Measurements from ENCODE around the gene PRPF31. TPM values are rescaled to one million over a fixed set of nuclear protein-coding genes. Genes with fewer than 3 reads are reported as not detected.

PRPF31 gene
- total and polyA plus RNA-seq, 11 donors = 30.0 to 58.4 (median 41.4) TPM

DNA sequence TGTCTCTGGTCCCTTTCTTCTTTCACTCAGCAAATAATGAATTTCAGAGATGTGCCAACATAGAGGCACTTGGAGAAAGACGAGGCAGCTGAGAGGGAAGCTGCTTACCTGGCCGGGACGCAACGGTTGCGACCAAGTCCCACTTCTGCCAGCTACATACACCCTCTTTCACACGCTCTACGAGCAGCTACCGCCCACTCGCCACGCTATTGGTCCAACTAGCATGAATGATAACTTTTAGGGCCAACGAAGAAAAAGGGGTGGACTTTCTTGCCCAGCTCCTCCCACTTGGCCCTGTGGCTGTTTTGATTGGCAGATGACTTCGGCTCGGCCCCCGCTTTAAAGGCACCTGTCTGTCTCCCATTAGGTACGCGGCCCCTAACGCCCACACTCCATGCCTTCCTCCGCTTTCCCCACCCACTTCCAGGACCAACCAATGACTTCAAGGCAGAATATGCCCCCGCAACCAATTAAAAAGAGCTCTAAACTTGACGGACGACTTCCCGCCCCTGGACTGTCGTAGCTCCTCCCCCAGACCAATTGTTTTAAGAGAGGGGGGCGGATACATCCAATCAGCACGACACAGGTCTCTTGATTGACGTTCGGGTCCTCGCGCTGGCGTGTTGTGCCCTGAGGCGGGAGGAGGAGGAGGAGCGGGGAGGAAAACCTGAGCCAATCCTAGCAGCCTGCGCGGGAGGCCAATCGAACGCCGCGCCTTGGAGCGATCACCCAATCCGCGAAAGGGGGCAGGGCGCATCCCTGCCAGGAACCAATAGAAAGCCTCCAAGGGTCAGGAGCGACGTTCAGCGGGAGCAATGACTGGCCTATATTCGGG is 21.5 kb downstream of the PRPF31 start:
- H3K27ac ChIP-seq = peak overlapping the region; percentile 31 to 100 (median 95)
- ATAC-seq (peak; percentile 91 to 95 (median 94)), DNase-seq (peak; percentile 99 to 100 (median 100))
- peak overlapping the region; percentile 74 to 100 (median 96) for H3K4me3 ChIP-seq
- peaks cover 0 to 3% (median 0%) of the 10 kb centered on the region in 9 donors for H3K27me3 ChIP-seq
- no peaks in the 10 kb centered on the region for H3K9me3 ChIP-seq
- H3K36me3 ChIP-seq = peaks cover 0 to 23% (median 8%) of the 10 kb centered on the region in 9 donors
- peaks cover 5 to 48% (median 36%) of the 10 kb centered on the region in 12 donors for H3K4me1 ChIP-seq
- intact Hi-C loops (cut with DNase I) = loop anchor here in 1 of 10 donors (1.0 to 2.0 kb wide), 4 partner anchors 22 to 53 kb away; partner anchors contain the start of genes LENG1, NDUFA3, PRPF31 and TFPT
- no peak for TF ChIP-seq POLR2A (IDR thresholded peaks at IDR 0.05)
- TF ChIP-seq, protein P1, sequence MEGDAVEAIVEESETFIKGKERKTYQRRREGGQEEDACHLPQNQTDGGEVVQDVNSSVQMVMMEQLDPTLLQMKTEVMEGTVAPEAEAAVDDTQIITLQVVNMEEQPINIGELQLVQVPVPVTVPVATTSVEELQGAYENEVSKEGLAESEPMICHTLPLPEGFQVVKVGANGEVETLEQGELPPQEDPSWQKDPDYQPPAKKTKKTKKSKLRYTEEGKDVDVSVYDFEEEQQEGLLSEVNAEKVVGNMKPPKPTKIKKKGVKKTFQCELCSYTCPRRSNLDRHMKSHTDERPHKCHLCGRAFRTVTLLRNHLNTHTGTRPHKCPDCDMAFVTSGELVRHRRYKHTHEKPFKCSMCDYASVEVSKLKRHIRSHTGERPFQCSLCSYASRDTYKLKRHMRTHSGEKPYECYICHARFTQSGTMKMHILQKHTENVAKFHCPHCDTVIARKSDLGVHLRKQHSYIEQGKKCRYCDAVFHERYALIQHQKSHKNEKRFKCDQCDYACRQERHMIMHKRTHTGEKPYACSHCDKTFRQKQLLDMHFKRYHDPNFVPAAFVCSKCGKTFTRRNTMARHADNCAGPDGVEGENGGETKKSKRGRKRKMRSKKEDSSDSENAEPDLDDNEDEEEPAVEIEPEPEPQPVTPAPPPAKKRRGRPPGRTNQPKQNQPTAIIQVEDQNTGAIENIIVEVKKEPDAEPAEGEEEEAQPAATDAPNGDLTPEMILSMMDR (IDR thresholded peaks at IDR 0.05) = no peak
- 1% methylated on average over 41 to 46 of the region's 46 CpGs for WGBS, 4 donors

DNA sequence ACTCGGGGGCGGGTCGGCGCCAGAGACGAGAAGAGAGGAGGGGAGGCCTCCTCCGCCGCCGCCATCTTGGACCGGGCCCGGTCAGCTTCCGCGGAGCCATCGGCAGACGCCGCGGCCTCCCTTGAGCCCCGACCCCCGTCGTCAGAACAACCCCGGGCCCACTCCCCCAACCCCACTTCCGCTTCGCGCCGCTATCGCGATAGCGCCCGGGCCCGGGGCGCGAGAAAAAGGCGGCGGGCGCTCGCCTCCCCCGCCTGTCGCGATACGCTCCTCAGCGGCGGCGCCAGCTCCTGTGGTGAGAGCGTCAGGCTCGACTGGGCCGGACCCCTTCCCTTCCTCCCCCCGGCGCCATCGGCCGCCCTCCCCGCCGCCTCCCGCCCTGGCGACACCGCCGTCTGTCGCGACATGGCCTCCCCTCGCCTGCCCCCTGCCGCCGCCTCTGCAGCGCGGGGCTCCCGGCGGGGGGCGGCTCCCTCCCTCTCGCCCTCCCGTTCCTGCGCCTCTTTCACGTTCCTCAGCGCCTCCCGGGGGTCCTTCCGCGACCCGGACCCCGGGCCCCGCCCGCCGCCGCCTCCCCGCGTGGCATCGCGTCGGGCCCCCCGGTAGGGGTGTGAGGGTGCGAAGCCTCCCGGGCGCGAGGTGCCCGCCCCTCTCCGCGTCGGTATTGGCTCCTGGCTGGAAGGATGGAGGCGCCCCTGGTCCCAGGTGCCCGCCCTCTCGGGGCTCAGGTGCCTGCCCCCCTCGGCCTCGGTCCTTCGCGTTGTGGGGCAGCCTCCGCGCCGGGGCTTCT is 22.3 kb downstream of the PRPF31 start, which contains the start of gene CNOT3:
TSS of gene CNOT3 (plus strand) at position 64 of the 790 bp plus-strand sequence. CDS start 5,217 bp downstream, outside the sequence.
- Histone ChIP-seq H3K36me3 (peaks cover 0 to 29% (median 11%) of the 10 kb centered on the region in 9 donors), H3K27me3 (peaks cover 0 to 3% (median 0%) of the 10 kb centered on the region in 9 donors), H3K4me3 (peak within 1 kb of the TSS; percentile 74 to 100 (median 96)), H3K9me3 (no peaks in the 10 kb centered on the region), H3K27ac (peak within 1 kb of the TSS; percentile 86 to 100 (median 95)), H3K4me1 (peaks cover 5 to 48% (median 36%) of the 10 kb centered on the region in 12 donors)
- 0 to 1% (median 1%) methylated on average over 27 to 103 of the region's 103 CpGs for WGBS, 4 donors
- intact Hi-C loops (cut with DNase I) = loop anchor here in 1 of 10 donors (1.0 to 2.0 kb wide), 4 partner anchors 21 to 52 kb away; partner anchors contain the start of genes LENG1, NDUFA3, PRPF31 and TFPT
- no peak for DNase-seq
- TF ChIP-seq, protein P1 (IDR thresholded peaks at IDR 0.05) = peak in 3 of 12 donors; percentile 6 to 9 (median 8)
- peak; percentile 89 to 94 for TF ChIP-seq POLR2A (IDR thresholded peaks at IDR 0.05)
- ATAC-seq = no peak

DNA sequence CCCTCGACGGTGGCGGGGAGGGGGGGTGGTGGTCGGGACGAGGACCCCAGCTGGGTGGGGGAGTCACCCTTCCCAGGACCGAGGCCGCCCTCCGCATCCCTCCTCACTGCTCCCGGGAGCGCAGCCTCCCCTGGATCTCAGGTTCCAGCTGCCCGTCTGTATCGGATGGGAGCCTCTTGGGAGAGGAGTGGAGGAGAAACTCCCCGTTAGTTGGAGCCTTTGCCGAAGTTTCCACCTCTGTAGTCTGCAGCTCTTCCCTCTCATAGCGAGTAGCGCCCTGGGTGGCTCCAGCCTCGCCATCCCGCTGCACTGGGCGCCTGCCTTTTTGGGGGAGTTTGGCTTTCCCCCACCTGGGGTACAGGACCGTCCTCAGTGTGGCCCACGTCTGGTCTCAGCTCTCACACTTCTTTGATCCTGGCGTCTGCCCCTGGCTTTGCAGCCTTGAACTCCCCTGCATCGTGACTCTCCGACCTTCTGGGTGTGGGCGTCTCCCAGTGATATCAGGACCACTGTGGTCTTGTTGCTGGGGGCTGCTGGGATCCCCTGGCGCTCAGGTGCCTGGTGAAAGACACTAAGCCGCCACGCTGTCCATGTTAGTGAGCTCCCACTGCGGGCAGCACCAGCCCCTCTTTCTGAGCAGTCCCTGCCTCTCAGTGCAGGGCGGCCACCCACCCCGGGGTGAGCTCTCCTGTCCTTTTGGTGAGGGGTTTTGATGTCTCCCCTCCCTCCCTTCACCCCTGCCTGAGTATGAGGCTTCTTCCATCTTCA is 23.1 kb downstream of the PRPF31 start:
- intact Hi-C loops (cut with DNase I) = no loop called here
- Histone ChIP-seq H3K4me1 (peaks cover 5 to 48% (median 36%) of the 10 kb centered on the region in 12 donors), H3K36me3 (peaks cover 0 to 32% (median 19%) of the 10 kb centered on the region in 9 donors), H3K9me3 (no peaks in the 10 kb centered on the region), H3K27ac (peak overlapping the region in 11 of 12 donors; percentile 86 to 100 (median 95)), H3K27me3 (peaks cover 0 to 3% (median 0%) of the 10 kb centered on the region in 9 donors), H3K4me3 (peak overlapping the region; percentile 74 to 100 (median 96))
- no peak for TF ChIP-seq POLR2A (IDR thresholded peaks at IDR 0.05)
- TF ChIP-seq, protein P1 (IDR thresholded peaks at IDR 0.05) = no peak
- DNase-seq (no peak), ATAC-seq (no peak)
- 18 to 43% (median 26%) methylated on average over 19 to 31 of the region's 31 CpGs for WGBS, 4 donors
